ENCODE data around the gene FOXO6. TPM values are rescaled to one million over a fixed set of nuclear protein-coding genes. Genes with fewer than 3 reads are reported as not detected.

Gene FOXO6
- total and polyA plus RNA-seq, 10 of the 15 experiments (the other 5 are each of a cell fraction or from before 2014, with no cell fraction given), result 0.37 TPM; not detected in 9

DNA sequence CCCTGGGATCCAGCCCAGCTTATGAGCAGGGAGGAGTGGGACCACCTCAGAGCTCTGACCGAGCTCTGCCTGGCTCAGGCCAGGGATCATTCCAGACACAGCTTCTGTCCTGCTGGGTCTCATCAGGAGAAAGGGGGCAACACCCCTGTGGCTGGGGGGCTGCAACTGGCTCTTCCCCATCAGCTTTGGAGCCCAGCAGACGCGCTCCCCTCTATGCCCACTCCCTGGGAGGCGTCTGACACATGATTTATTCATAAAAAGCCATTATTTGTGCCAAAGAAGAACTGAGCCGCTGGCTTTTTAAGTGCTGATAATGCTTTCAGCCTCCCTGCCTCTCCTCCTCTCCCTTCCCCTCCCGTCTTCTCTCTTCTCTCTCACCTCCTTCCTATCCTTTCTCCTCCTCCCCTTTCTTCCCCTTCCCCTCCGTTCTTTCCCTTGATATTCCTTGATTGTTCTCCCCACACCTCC lies 25.0 kb downstream of the FOXO6 start:
- Histone ChIP-seq H3K79me2 (ENCODE audit: control insufficient read depth, insufficient read depth, low read length) (no peaks in the 10 kb centered on the region), H3K27me3 (replicated peaks in 1 of 2; ENCODE audit: control insufficient read depth in 2 of 2, insufficient read depth in 2 of 2, low read length in 1 of 2) (peaks cover 22% of the 10 kb centered on the region in 2 experiments), H4K20me1 (ENCODE audit: control insufficient read depth, insufficient read depth) (no peaks in the 10 kb centered on the region), H2AFZ (ENCODE audit: control insufficient read depth, low read depth, low read length) (no peak overlapping the region), H3K4me3 (no peak overlapping the region), H3K4me1 (ENCODE audit: control insufficient read depth, insufficient read depth, low read length) (no peaks in the 10 kb centered on the region), H3K9me3 (replicated peaks; ENCODE audit: control insufficient read depth, insufficient read depth, low read length) (no peaks in the 10 kb centered on the region), H3K27ac (ENCODE audit: control insufficient read depth, insufficient read depth) (no peak overlapping the region), H3K4me2 (ENCODE audit: control insufficient read depth, insufficient read depth) (no peak overlapping the region), H3K9ac (ENCODE audit: control insufficient read depth, insufficient read depth, low read length) (no peak overlapping the region), H3K36me3 (ENCODE audit: control insufficient read depth in 2 of 2, insufficient read depth in 2 of 2, low read length in 1 of 2) (no peaks in the 10 kb centered on the region)
- in situ Hi-C loops (cut with MboI), result no loop called here
- RAD21 ChIA-PET (ENCODE audit: unreplicated experiment), result interaction anchor here (1.3 kb wide), 1 partner anchor 8 kb away, joined by 3 read pairs; no protein-coding TSS in a partner anchor
- intact Hi-C loops (cut with micrococcal nuclease; ENCODE audit: unreplicated experiment), result no loop called here
- TF ChIP-seq NFXL1 (IDR thresholded peaks at IDR 0.05; ENCODE audit: borderline replicate concordance), result no peak
- TF ChIP-seq CTCF (IDR thresholded peaks at IDR 0.05 in 2 of 3, conservative IDR thresholded peaks at IDR 0.05 in 1 of 3; ENCODE audit: control insufficient read depth in 2 of 3, extremely low read depth in 1 of 3, insufficient read depth in 1 of 3, low read depth in 3 of 3, low read length in 3 of 3), result no peak
- no peak for TF ChIP-seq ZNF384 (IDR thresholded peaks at IDR 0.05; ENCODE audit: borderline replicate concordance, low read depth, low read length)
- no peak for TF ChIP-seq BRCA1 (IDR thresholded peaks at IDR 0.05; ENCODE audit: low read depth, low read length)
- no peak for TF ChIP-seq CHD1 (IDR thresholded peaks at IDR 0.05; ENCODE audit: low read depth, low read length)
- TF ChIP-seq YBX1 (IDR thresholded peaks at IDR 0.05), result no peak
- TF ChIP-seq ZBED1 (IDR thresholded peaks at IDR 0.05; ENCODE audit: borderline replicate concordance), result no peak
- TF ChIP-seq PML (IDR thresholded peaks at IDR 0.05; ENCODE audit: low read length), result no peak
- TF ChIP-seq GATAD2B (conservative IDR thresholded peaks at IDR 0.05; ENCODE audit: low read depth), result no peak
- no peak for TF ChIP-seq ZNF217 (IDR thresholded peaks at IDR 0.05)
- TF ChIP-seq, protein P1, sequence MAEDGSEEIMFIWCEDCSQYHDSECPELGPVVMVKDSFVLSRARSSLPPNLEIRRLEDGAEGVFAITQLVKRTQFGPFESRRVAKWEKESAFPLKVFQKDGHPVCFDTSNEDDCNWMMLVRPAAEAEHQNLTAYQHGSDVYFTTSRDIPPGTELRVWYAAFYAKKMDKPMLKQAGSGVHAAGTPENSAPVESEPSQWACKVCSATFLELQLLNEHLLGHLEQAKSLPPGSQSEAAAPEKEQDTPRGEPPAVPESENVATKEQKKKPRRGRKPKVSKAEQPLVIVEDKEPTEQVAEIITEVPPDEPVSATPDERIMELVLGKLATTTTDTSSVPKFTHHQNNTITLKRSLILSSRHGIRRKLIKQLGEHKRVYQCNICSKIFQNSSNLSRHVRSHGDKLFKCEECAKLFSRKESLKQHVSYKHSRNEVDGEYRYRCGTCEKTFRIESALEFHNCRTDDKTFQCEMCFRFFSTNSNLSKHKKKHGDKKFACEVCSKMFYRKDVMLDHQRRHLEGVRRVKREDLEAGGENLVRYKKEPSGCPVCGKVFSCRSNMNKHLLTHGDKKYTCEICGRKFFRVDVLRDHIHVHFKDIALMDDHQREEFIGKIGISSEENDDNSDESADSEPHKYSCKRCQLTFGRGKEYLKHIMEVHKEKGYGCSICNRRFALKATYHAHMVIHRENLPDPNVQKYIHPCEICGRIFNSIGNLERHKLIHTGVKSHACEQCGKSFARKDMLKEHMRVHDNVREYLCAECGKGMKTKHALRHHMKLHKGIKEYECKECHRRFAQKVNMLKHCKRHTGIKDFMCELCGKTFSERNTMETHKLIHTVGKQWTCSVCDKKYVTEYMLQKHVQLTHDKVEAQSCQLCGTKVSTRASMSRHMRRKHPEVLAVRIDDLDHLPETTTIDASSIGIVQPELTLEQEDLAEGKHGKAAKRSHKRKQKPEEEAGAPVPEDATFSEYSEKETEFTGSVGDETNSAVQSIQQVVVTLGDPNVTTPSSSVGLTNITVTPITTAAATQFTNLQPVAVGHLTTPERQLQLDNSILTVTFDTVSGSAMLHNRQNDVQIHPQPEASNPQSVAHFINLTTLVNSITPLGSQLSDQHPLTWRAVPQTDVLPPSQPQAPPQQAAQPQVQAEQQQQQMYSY (CRISPR knock-in tag; IDR thresholded peaks at IDR 0.05), result no peak
- TF ChIP-seq TBL1XR1 (IDR thresholded peaks at IDR 0.05; ENCODE audit: low read depth, low read length), result no peak
- TF ChIP-seq SIX5 (IDR thresholded peaks at IDR 0.05; ENCODE audit: low read depth, low read length, severe bottlenecking), result no peak
- no TSS peak for BruUV-seq (replicated peaks)
- DNase-seq (ENCODE audit: low read depth, low spot score), result no peak
- SMC1A ChIA-PET (ENCODE audit: uncharacterized antibody, unreplicated experiment), result interaction anchor here (1.2 kb wide), 1 partner anchor 9 kb away, joined by 3 read pairs; no protein-coding TSS in a partner anchor
- FAIRE-seq, result no peak
- CTCF ChIA-PET, result interaction anchor here (1.6 kb wide), 1 partner anchor 63 kb away, joined by 4 read pairs; no protein-coding TSS in a partner anchor
- WGBS (ENCODE audit: insufficient coverage, insufficient replicate concordance, low lambda C conversion rate, missing lambda C conversion rate), result 10% methylated on average over 7 of the region's 7 CpGs
- no peak for ATAC-seq
- POLR2A ChIA-PET, result no interaction called here
